HL-60 (cell line): ENCODE data around the gene HSP90B1.

Experiments used
- GABPA ChIP-seq: IDR thresholded peaks from 2 replicates; pipeline ENCODE4 v1.6.1; 2012; ENCODE audit warnings: low read depth
- POLR2AphosphoS5 ChIP-seq: IDR thresholded peaks from 2 replicates; pipeline ENCODE4 v1.6.1; 2012; ENCODE audit warnings: low read depth
- REST ChIP-seq: IDR thresholded peaks from 2 replicates; pipeline ENCODE4 v1.6.1; 2012; ENCODE audit warnings: low read depth; ENCODE audit not compliant: insufficient replicate concordance
- SPI1 ChIP-seq: IDR thresholded peaks from 2 replicates; pipeline ENCODE4 v1.6.1; 2012; ENCODE audit warnings: low read depth, mild to moderate bottlenecking, borderline replicate concordance
- TF ChIP-seq, protein P1 (sequence below): IDR thresholded peaks from one replicate; pipeline ENCODE4 v1.5.1; 2011; ENCODE audit warnings: low read length, control low read depth, inconsistent platforms; ENCODE audit not compliant: insufficient read depth

- TF ChIP-seq, protein P1, sequence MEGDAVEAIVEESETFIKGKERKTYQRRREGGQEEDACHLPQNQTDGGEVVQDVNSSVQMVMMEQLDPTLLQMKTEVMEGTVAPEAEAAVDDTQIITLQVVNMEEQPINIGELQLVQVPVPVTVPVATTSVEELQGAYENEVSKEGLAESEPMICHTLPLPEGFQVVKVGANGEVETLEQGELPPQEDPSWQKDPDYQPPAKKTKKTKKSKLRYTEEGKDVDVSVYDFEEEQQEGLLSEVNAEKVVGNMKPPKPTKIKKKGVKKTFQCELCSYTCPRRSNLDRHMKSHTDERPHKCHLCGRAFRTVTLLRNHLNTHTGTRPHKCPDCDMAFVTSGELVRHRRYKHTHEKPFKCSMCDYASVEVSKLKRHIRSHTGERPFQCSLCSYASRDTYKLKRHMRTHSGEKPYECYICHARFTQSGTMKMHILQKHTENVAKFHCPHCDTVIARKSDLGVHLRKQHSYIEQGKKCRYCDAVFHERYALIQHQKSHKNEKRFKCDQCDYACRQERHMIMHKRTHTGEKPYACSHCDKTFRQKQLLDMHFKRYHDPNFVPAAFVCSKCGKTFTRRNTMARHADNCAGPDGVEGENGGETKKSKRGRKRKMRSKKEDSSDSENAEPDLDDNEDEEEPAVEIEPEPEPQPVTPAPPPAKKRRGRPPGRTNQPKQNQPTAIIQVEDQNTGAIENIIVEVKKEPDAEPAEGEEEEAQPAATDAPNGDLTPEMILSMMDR: no peak
- TF ChIP-seq REST (no peak), POLR2AphosphoS5 (no peak), SPI1 (no peak), GABPA (no peak)
Observed at GRCh38 chr12:103957865-103958388, 27.7 kb downstream of the HSP90B1 start.
